ENCODE data around the gene ACTR5. TPM values are rescaled to one million over a fixed set of nuclear protein-coding genes. Genes with fewer than 3 reads are reported as not detected.

ACTR5 gene
- total and polyA plus RNA-seq, 2 donors (not counting 3 experiments of a cell fraction or from before 2014, with no cell fraction given) = 8.8 to 11.3 TPM

GRCh38 chr20:38804682-38805501, 56.6 kb downstream of the ACTR5 start:
- ChIA-PET CTCF (interaction anchor here (0.8 to 2.6 kb wide), 5 partner anchors 14 to 88 kb away, joined by 3 to 16 read pairs (median 14); no protein-coding TSS in a partner anchor), POLR2A (interaction anchor here (0.6 to 2.3 kb wide), 8 partner anchors 21 to 135 kb away, joined by 3 to 9 read pairs (median 3); no protein-coding TSS in a partner anchor)
- TSS peak; percentile 61 for BruUV-seq (replicated peaks)
- H3K4me1 ChIP-seq (ENCODE audit: control insufficient read depth, extremely low read depth, insufficient read depth, low read length) = peaks cover 33% of the 10 kb centered on the region
- H3K27ac ChIP-seq (ENCODE audit: insufficient read depth, low read depth, low read length) = peak overlapping the region; percentile 88
- H2AFZ ChIP-seq (ENCODE audit: low read depth, low read length) = peak overlapping the region; percentile 5
- no peaks in the 10 kb centered on the region for H3K9me3 ChIP-seq (replicated peaks; ENCODE audit: control insufficient read depth, insufficient read depth, low read length)
- intact Hi-C loops (cut with micrococcal nuclease) (loop anchor here (1.0 to 2.0 kb wide), 5 partner anchors 22 to 78 kb away; partner anchors contain the start of gene ACTR5), dilution Hi-C loops (cut with MboI; ENCODE audit: extremely low pct_ligation_motif_present, low sequenced_read_pairs) (no loop called here)
- TF ChIP-seq GATA2 (IDR thresholded peaks at IDR 0.05; ENCODE audit: insufficient read depth, insufficient read length, low read depth, low read length) (peak; percentile 72), POLR2A (IDR thresholded peaks at IDR 0.05; ENCODE audit: low read depth, low read length) (peak; percentile 14), FOS (IDR thresholded peaks at IDR 0.05; ENCODE audit: borderline replicate concordance, insufficient read depth, low read length) (peak; percentile 15), CTCF (IDR thresholded peaks at IDR 0.05; ENCODE audit: extremely low read depth in 1 of 2, insufficient read depth in 1 of 2, low read depth in 1 of 2, low read length in 2 of 2) (no peak), POLR2AphosphoS5 (IDR thresholded peaks at IDR 0.05; ENCODE audit: insufficient read depth, low read depth, low read length) (no peak), JUN (IDR thresholded peaks at IDR 0.05; ENCODE audit: borderline replicate concordance, insufficient read depth, insufficient read length, low read depth) (peak; percentile 41), MYC (IDR thresholded peaks at IDR 0.05; ENCODE audit: low read depth, low read length) (no peak), MAX (IDR thresholded peaks at IDR 0.05; ENCODE audit: insufficient read depth, insufficient read length) (no peak), EZH2 (IDR thresholded peaks at IDR 0.05; ENCODE audit: borderline replicate concordance, low read depth, low read length, severe bottlenecking) (no peak)
- no peaks in the 10 kb centered on the region for H4K20me1 ChIP-seq (replicated peaks; ENCODE audit: control insufficient read depth, extremely low read depth, insufficient read depth, low read length)
- no peaks in the 10 kb centered on the region for H3K9me1 ChIP-seq (replicated peaks; ENCODE audit: control insufficient read depth, extremely low read depth, insufficient read depth, low read length)
- H3K4me2 ChIP-seq (ENCODE audit: insufficient read depth, low read length) = peak overlapping the region; percentile 6
- FAIRE-seq = peak; percentile 97
- peak; percentile 96 for DNase-seq (ENCODE audit: low read depth, low spot score)
- H3K9ac ChIP-seq (replicated peaks; ENCODE audit: extremely low read depth, insufficient read depth, low read length) = peak overlapping the region; percentile 83
- peak overlapping the region; percentile 57 to 87 (median 72) for H3K4me3 ChIP-seq (replicated peaks in 1 of 3; ENCODE audit: insufficient read depth in 1 of 3, low read depth in 1 of 3, low read length in 3 of 3)
- no peaks in the 10 kb centered on the region for H3K79me2 ChIP-seq (ENCODE audit: control insufficient read depth, insufficient read depth, low read length)
- H3K36me3 ChIP-seq (ENCODE audit: control insufficient read depth in 2 of 2, extremely low read depth in 1 of 2, insufficient read depth in 2 of 2, low read length in 2 of 2) = no peaks in the 10 kb centered on the region
- H3K27me3 ChIP-seq (ENCODE audit: control insufficient read depth in 2 of 2, insufficient read depth in 2 of 2, low read length in 2 of 2) = no peaks in the 10 kb centered on the region
